Measurements from ENCODE around the gene MYLK. TPM values are rescaled to one million over a fixed set of nuclear protein-coding genes. Genes with fewer than 3 reads are reported as not detected.
A peak's percentile ranks its signal among the peaks of the same experiment; 100 is the strongest.
"Not testable (repeated sequence)": the region's sequence is repeated elsewhere in the genome, so short reads cannot be mapped to it uniquely, and the experiment has no call there.

Gene MYLK
- total RNA-seq, 1 donor from 2014 or later, result 0.26 TPM

GRCh38 chr3:123725652-123726400, 158.3 kb downstream of the MYLK start:
- peaks cover 2% of the 10 kb centered on the region for H3K4me1 Mint-ChIP-seq
- H3K4me3 Mint-ChIP-seq, result no peak overlapping the region
- no peaks in the 10 kb centered on the region for H3K9me3 Mint-ChIP-seq
- no peak for DNase-seq
- intact Hi-C loops (cut with micrococcal nuclease), result loop anchor here (10.0 kb wide), 1 partner anchor 401 kb away; no protein-coding TSS in a partner anchor
- no peaks in the 10 kb centered on the region for H3K36me3 Mint-ChIP-seq (ENCODE audit: low read depth)
- H3K27ac Mint-ChIP-seq, result no peak overlapping the region
- H3K27me3 Mint-ChIP-seq, result peaks cover 10% of the 10 kb centered on the region

GRCh38 chr3:123724306-123724705, 159.8 kb downstream of the MYLK start:
- Mint-ChIP-seq H3K36me3 (ENCODE audit: low read depth) (no peaks in the 10 kb centered on the region), H3K4me3 (no peak overlapping the region), H3K9me3 (no peaks in the 10 kb centered on the region), H3K27me3 (peaks cover 9% of the 10 kb centered on the region), H3K27ac (no peak overlapping the region), H3K4me1 (peaks cover 2% of the 10 kb centered on the region)
- DNase-seq, result no peak
- intact Hi-C loops (cut with micrococcal nuclease), result loop anchor here (10.0 kb wide), 1 partner anchor 400 kb away; no protein-coding TSS in a partner anchor

GRCh38 chr3:123723522-123724168, 160.5 kb downstream of the MYLK start:
- Mint-ChIP-seq H3K9me3 (no peaks in the 10 kb centered on the region), H3K4me3 (no peak overlapping the region), H3K4me1 (peaks cover 2% of the 10 kb centered on the region), H3K27me3 (peaks cover 6% of the 10 kb centered on the region), H3K36me3 (ENCODE audit: low read depth) (no peaks in the 10 kb centered on the region), H3K27ac (peak overlapping the region; percentile 47)
- DNase-seq, result peak; percentile 86
- intact Hi-C loops (cut with micrococcal nuclease), result loop anchor here (1.0 to 10.0 kb wide), 2 partner anchors 81 to 399 kb away; no protein-coding TSS in a partner anchor

- H3K27ac Mint-ChIP-seq, result no peak overlapping the region
- H3K9me3 Mint-ChIP-seq, result no peaks in the 10 kb centered on the region
Measured at GRCh38 chr3:123723070-123723469, 161.1 kb downstream of the MYLK start.

GRCh38 chr3:123722456-123722855, 161.7 kb downstream of the MYLK start:
- Mint-ChIP-seq H3K36me3 (ENCODE audit: low read depth) (no peaks in the 10 kb centered on the region), H3K27ac (no peak overlapping the region), H3K4me1 (peaks cover 2% of the 10 kb centered on the region), H3K4me3 (no peak overlapping the region), H3K9me3 (no peaks in the 10 kb centered on the region), H3K27me3 (peaks cover 1% of the 10 kb centered on the region)
- intact Hi-C loops (cut with micrococcal nuclease), result loop anchor here (10.0 kb wide), 1 partner anchor 398 kb away; no protein-coding TSS in a partner anchor
- DNase-seq, result no peak

More at GRCh38 chr3:123723070-123723469, 161.1 kb downstream of the MYLK start:
- no peak overlapping the region for H3K4me3 Mint-ChIP-seq
- H3K4me1 Mint-ChIP-seq, result peaks cover 2% of the 10 kb centered on the region
- peaks cover 6% of the 10 kb centered on the region for H3K27me3 Mint-ChIP-seq
- DNase-seq, result no peak
- H3K36me3 Mint-ChIP-seq (ENCODE audit: low read depth), result no peaks in the 10 kb centered on the region
- intact Hi-C loops (cut with micrococcal nuclease), result loop anchor here (1.0 to 10.0 kb wide), 2 partner anchors 81 to 398 kb away; no protein-coding TSS in a partner anchor

- intact Hi-C loops (cut with micrococcal nuclease), result loop anchor here (10.0 kb wide), 1 partner anchor 397 kb away; no protein-coding TSS in a partner anchor
- Mint-ChIP-seq H3K27me3 (no peaks in the 10 kb centered on the region), H3K27ac (no peak overlapping the region), H3K4me3 (no peak overlapping the region), H3K4me1 (peaks cover 2% of the 10 kb centered on the region), H3K36me3 (ENCODE audit: low read depth) (no peaks in the 10 kb centered on the region), H3K9me3 (no peaks in the 10 kb centered on the region)
- DNase-seq, result no peak
Measured at GRCh38 chr3:123722021-123722420, 162.1 kb downstream of the MYLK start.

- H3K4me1 Mint-ChIP-seq; H3K36me3 Mint-ChIP-seq (ENCODE audit: low read depth); H3K27ac Mint-ChIP-seq; H3K9me3 Mint-ChIP-seq; DNase-seq; H3K27me3 Mint-ChIP-seq; H3K4me3 Mint-ChIP-seq: not testable (repeated sequence)
- intact Hi-C loops (cut with micrococcal nuclease), result loop anchor here (10.0 kb wide), 1 partner anchor 396 kb away; no protein-coding TSS in a partner anchor
Measured at GRCh38 chr3:123721095-123721689, 162.9 kb downstream of the MYLK start.

GRCh38 chr3:123720638-123721037, 163.5 kb downstream of the MYLK start:
- Mint-ChIP-seq H3K36me3 (ENCODE audit: low read depth) (no peaks in the 10 kb centered on the region), H3K27ac (no peak overlapping the region), H3K4me1 (peaks cover 2% of the 10 kb centered on the region), H3K4me3 (no peak overlapping the region), H3K9me3 (no peaks in the 10 kb centered on the region), H3K27me3 (peaks cover 2% of the 10 kb centered on the region)
- intact Hi-C loops (cut with micrococcal nuclease), result loop anchor here (10.0 kb wide), 1 partner anchor 396 kb away; no protein-coding TSS in a partner anchor
- DNase-seq, result no peak

GRCh38 chr3:123719862-123720453, 164.2 kb downstream of the MYLK start:
- no peaks in the 10 kb centered on the region for H3K9me3 Mint-ChIP-seq
- no peak overlapping the region for H3K4me3 Mint-ChIP-seq
- H3K4me1 Mint-ChIP-seq, result peaks cover 2% of the 10 kb centered on the region
- H3K27ac Mint-ChIP-seq, result no peak overlapping the region
- no peaks in the 10 kb centered on the region for H3K36me3 Mint-ChIP-seq (ENCODE audit: low read depth)
- no peak for DNase-seq
- peaks cover 2% of the 10 kb centered on the region for H3K27me3 Mint-ChIP-seq
- intact Hi-C loops (cut with micrococcal nuclease), result loop anchor here (10.0 kb wide), 1 partner anchor 395 kb away; no protein-coding TSS in a partner anchor

GRCh38 chr3:123719061-123719756, 164.9 kb downstream of the MYLK start:
- H3K36me3 Mint-ChIP-seq (ENCODE audit: low read depth); H3K27ac Mint-ChIP-seq; H3K9me3 Mint-ChIP-seq; H3K4me1 Mint-ChIP-seq; H3K4me3 Mint-ChIP-seq; intact Hi-C loops (cut with micrococcal nuclease); H3K27me3 Mint-ChIP-seq: not testable (repeated sequence)
- peak; percentile 79 for DNase-seq

- Mint-ChIP-seq H3K4me1 (no peaks in the 10 kb centered on the region), H3K27ac (no peak overlapping the region), H3K27me3 (peaks cover 5% of the 10 kb centered on the region), H3K9me3 (no peaks in the 10 kb centered on the region), H3K36me3 (ENCODE audit: low read depth) (no peaks in the 10 kb centered on the region), H3K4me3 (no peak overlapping the region)
- DNase-seq, result no peak
- intact Hi-C loops (cut with micrococcal nuclease), result no loop called here
Measured at GRCh38 chr3:123718108-123718507, 166.0 kb downstream of the MYLK start.

- intact Hi-C loops (cut with micrococcal nuclease); H3K27me3 Mint-ChIP-seq; H3K4me1 Mint-ChIP-seq; DNase-seq; H3K9me3 Mint-ChIP-seq; H3K4me3 Mint-ChIP-seq; H3K27ac Mint-ChIP-seq; H3K36me3 Mint-ChIP-seq (ENCODE audit: low read depth): not testable (repeated sequence)
Measured at GRCh38 chr3:123717451-123717850, 166.7 kb downstream of the MYLK start.

GRCh38 chr3:123716411-123716810, 167.7 kb downstream of the MYLK start:
- no peaks in the 10 kb centered on the region for H3K4me1 Mint-ChIP-seq
- no peak overlapping the region for H3K4me3 Mint-ChIP-seq
- peaks cover 5% of the 10 kb centered on the region for H3K27me3 Mint-ChIP-seq
- H3K27ac Mint-ChIP-seq, result no peak overlapping the region
- no peaks in the 10 kb centered on the region for H3K36me3 Mint-ChIP-seq (ENCODE audit: low read depth)
- no peak for DNase-seq
- intact Hi-C loops (cut with micrococcal nuclease), result no loop called here
- no peaks in the 10 kb centered on the region for H3K9me3 Mint-ChIP-seq

Measured in activated CD4-positive, alpha-beta T cell treated with anti-CD3 and anti-CD28 coated beads, Interleukin-2, amount 10 ng/mL, durations not matched to agents 24 days and 14 days (primary cell).